Epithelial cell of esophagus (primary cell): Measurements from ENCODE around the gene BSPH1.

Source experiments
- DNase-seq: peaks from one replicate; pipeline ENCODE4 v3.0.0; 2010; ENCODE audit warnings: low read depth
- H3K4me3 ChIP-seq: 2 replicates; pipeline ENCODE4 v1.5.1; 2011; ENCODE audit warnings: mild to moderate bottlenecking, low read length, control low read depth
- TF ChIP-seq, protein P1 (sequence below): IDR thresholded peaks from 2 replicates; pipeline ENCODE4 v1.5.1; 2011; ENCODE audit warnings: low read depth, mild to moderate bottlenecking, low read length, control low read depth, inconsistent platforms; ENCODE audit not compliant: insufficient read depth; ENCODE audit errors: missing control alignments

BSPH1 gene

DNA sequence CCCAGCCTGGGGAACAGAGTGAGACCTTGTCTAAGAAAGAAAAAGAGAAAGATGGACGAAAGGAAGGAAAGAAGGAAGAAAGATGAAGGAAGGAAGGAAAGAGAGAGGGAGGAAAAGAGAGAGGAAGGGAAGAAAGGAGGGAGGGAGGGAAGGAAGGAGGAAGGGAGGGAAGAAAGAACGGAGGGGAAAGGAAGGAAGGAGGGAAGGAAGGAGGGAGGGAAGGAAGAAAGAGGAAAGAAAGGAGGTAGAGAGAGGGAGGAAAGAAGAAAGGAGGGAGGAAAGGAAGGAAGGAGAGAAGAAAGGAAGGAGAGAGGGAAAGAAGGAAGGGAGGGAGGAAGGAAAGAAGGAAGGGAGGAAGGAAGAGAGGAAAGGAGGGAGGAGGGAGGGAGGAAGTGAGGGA lies 31.0 kb upstream of the BSPH1 start:
- DNase-seq: no peak
- H3K4me3 ChIP-seq: no peak overlapping the region
- TF ChIP-seq, protein P1, sequence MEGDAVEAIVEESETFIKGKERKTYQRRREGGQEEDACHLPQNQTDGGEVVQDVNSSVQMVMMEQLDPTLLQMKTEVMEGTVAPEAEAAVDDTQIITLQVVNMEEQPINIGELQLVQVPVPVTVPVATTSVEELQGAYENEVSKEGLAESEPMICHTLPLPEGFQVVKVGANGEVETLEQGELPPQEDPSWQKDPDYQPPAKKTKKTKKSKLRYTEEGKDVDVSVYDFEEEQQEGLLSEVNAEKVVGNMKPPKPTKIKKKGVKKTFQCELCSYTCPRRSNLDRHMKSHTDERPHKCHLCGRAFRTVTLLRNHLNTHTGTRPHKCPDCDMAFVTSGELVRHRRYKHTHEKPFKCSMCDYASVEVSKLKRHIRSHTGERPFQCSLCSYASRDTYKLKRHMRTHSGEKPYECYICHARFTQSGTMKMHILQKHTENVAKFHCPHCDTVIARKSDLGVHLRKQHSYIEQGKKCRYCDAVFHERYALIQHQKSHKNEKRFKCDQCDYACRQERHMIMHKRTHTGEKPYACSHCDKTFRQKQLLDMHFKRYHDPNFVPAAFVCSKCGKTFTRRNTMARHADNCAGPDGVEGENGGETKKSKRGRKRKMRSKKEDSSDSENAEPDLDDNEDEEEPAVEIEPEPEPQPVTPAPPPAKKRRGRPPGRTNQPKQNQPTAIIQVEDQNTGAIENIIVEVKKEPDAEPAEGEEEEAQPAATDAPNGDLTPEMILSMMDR: no peak

GRCh38 chr19:48020686-48021085 lies 28.7 kb upstream of the BSPH1 start:
- TF ChIP-seq, protein P1: no peak
- no peak overlapping the region for H3K4me3 ChIP-seq
- DNase-seq: no peak

DNA sequence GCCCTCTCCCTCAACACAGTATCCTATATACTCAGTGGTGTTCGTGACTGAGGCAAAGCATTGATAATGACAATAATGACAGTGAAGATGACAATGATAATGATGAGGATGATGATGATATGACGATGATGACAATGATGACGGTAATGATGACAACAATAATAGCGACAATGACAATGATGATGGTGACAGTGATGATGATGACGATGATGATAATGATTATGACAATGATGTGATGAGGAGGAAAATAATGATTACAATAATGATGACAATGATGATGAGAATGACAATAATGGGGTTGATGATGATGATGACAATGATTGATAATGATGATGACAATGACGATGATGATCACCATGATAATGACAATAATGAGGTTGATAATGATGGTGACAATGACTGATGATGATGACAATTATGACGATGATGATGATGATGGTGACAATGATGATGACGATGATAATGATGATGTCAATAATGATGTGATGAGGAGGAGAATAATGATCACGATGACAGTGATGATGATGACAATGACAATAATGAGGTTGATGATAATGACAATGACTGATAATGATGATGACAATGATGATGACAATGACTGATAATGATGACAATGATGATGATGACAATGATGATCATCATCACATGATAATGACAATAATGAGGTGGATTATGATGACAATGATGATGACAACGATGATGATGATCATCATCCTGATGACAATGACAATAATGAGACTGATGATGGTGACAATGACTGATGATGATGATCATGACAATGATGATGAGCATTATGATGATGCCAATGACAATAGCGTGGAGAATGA lies 19.2 kb upstream of the BSPH1 start:
- TF ChIP-seq, protein P1: no peak
- no peak overlapping the region for H3K4me3 ChIP-seq
- no peak for DNase-seq

DNA sequence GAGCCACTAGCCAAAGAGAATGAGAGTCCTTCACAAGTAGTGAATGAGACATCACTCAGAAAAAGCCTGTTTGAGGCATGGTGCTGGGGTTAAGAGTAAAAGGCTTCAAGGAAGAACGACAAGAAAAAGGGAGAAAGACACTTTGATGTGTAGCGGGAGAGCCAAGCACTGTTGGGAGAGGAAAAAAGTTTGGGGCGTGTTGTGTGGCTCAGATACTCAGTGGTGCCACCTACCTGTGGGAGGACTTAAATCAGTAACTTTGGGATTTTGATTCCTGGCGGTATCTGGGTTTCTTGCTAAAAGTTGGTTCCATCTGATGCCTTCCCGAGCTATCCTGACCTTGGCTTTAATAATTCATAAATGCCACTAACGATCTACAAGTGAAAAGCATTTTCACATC lies 14.8 kb upstream of the BSPH1 start:
- no peak for DNase-seq
- TF ChIP-seq, protein P1: peak; percentile 1
- no peak overlapping the region for H3K4me3 ChIP-seq

- TF ChIP-seq, protein P1: no peak
- H3K4me3 ChIP-seq: no peak overlapping the region
- no peak for DNase-seq
Measured at GRCh38 chr19:48004236-48004635, 12.3 kb upstream of the BSPH1 start.

- TF ChIP-seq, protein P1: no peak
- DNase-seq: no peak
- H3K4me3 ChIP-seq: no peak overlapping the region
Measured at GRCh38 chr19:48000846-48001245, 8.9 kb upstream of the BSPH1 start.

DNA sequence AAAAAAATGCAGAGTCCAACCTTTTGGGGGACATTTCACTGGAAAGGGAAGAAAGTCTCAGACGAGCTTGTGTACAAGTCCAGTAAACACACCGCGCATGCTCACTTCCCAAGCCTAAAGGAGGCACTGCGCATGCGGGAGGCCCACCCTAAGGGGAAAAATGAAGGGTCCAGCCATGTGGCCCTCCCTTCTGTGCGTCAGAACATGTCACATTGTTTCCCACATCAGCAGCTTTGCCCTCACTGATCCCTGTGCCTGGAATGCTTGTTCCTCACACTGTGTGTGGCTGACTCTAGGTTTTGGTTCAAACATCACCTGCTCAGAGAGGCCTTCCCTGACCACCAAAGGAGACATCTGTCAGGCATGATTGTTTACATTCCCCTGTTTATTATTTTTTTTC lies 6.8 kb upstream of the BSPH1 start:
- TF ChIP-seq, protein P1: no peak
- H3K4me3 ChIP-seq: no peak overlapping the region
- DNase-seq: no peak
